ENCODE measurements around the gene LDLRAD2. TPM values are rescaled to one million over a fixed set of nuclear protein-coding genes. Genes with fewer than 3 reads are reported as not detected.
A peak's percentile ranks its signal among the peaks of the same experiment; 100 is the strongest.

The LDLRAD2 gene
- total RNA-seq, 4 donors from 2014 or later, result 0.60 TPM; not detected in 3

- WGBS, 2 donors, result 84 to 88% methylated on average over 18 to 21 of the region's 21 CpGs
- no peaks in the 10 kb centered on the region for H3K4me1 ChIP-seq
- TF ChIP-seq EP300 (IDR thresholded peaks at IDR 0.05) (no peak), POLR2A (IDR thresholded peaks at IDR 0.05) (no peak)
- TF ChIP-seq, protein P1, sequence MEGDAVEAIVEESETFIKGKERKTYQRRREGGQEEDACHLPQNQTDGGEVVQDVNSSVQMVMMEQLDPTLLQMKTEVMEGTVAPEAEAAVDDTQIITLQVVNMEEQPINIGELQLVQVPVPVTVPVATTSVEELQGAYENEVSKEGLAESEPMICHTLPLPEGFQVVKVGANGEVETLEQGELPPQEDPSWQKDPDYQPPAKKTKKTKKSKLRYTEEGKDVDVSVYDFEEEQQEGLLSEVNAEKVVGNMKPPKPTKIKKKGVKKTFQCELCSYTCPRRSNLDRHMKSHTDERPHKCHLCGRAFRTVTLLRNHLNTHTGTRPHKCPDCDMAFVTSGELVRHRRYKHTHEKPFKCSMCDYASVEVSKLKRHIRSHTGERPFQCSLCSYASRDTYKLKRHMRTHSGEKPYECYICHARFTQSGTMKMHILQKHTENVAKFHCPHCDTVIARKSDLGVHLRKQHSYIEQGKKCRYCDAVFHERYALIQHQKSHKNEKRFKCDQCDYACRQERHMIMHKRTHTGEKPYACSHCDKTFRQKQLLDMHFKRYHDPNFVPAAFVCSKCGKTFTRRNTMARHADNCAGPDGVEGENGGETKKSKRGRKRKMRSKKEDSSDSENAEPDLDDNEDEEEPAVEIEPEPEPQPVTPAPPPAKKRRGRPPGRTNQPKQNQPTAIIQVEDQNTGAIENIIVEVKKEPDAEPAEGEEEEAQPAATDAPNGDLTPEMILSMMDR (IDR thresholded peaks at IDR 0.05), result no peak
- no peak for DNase-seq (ENCODE audit: low spot score in 2 of 2)
- no peak overlapping the region for H3K27ac ChIP-seq
- H3K36me3 ChIP-seq, result peaks cover 5 to 100% (median 25%) of the 10 kb centered on the region in 3 donors
- H3K27me3 ChIP-seq, result no peaks in the 10 kb centered on the region
- H3K4me3 ChIP-seq, result no peak overlapping the region
- H3K9me3 ChIP-seq, result no peaks in the 10 kb centered on the region
These were observed 29.9 kb downstream of the LDLRAD2 start for GRCh38 chr1:21841852-21842466.

GRCh38 chr1:21842606-21843162 lies 30.6 kb downstream of the LDLRAD2 start:
- TF ChIP-seq, protein P1 (IDR thresholded peaks at IDR 0.05), result no peak
- no peak for TF ChIP-seq POLR2A (IDR thresholded peaks at IDR 0.05)
- Histone ChIP-seq H3K4me1 (no peaks in the 10 kb centered on the region), H3K36me3 (peaks cover 5 to 100% (median 29%) of the 10 kb centered on the region in 3 donors), H3K27me3 (no peaks in the 10 kb centered on the region), H3K4me3 (no peak overlapping the region), H3K27ac (peak overlapping the region in 2 of 4 donors; percentile 5 to 28), H3K9me3 (no peaks in the 10 kb centered on the region)
- WGBS, 2 donors, result 72 to 75% methylated on average over 14 to 15 of the region's 15 CpGs
- DNase-seq (ENCODE audit: low spot score in 2 of 2), result no peak

DNA sequence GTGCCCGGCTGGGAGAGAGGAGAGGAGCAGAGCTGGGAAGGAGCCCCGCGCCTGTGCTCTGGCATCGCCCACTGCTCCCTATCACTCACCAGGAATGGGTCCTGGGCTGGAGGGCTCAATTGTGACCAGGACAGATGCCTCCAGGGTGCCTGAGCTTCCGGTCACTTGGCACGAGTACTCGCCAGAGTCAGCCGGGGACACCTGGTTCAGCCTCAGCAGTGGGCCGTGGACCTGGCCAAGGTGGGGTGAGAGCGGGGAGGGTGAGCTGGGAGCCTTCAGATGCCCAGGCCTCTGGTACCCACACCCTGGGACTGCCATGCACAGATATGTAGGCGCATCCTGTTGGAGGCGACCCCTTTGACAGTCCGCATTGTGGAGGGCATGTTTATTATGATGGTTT lies 31.1 kb downstream of the LDLRAD2 start:
- peak overlapping the region in 2 of 4 donors; percentile 5 to 28 for H3K27ac ChIP-seq
- WGBS, 2 donors, result 86 to 95% methylated on average over 7 to 12 of the region's 13 CpGs
- DNase-seq (ENCODE audit: low spot score in 2 of 2), result no peak
- H3K9me3 ChIP-seq, result no peaks in the 10 kb centered on the region
- no peak for TF ChIP-seq EP300 (IDR thresholded peaks at IDR 0.05)
- TF ChIP-seq, protein P1 (IDR thresholded peaks at IDR 0.05), result no peak
- TF ChIP-seq POLR2A (IDR thresholded peaks at IDR 0.05), result no peak
- peaks cover 5 to 100% (median 29%) of the 10 kb centered on the region in 3 donors for H3K36me3 ChIP-seq
- H3K27me3 ChIP-seq, result no peaks in the 10 kb centered on the region
- no peak overlapping the region for H3K4me3 ChIP-seq
- H3K4me1 ChIP-seq, result no peaks in the 10 kb centered on the region

DNA sequence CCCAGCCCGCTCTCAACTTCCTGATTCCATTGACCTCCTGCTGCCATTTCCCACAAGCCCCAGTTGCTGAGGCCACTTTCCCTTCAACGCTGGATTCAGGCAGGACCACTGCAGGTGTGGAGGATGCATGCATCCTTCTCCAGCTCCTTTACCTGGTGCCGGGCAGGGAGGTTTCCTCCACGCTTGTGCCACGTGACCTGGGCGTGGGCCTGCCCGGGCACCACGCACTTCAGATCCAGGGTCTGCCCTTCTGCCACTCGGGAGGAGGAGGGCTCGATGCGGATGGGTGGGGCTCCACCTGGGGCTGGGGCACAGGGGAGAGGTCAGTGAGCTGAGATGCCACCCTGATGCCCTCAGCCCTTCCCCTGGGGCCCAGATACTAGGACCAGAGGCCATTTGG lies 31.9 kb downstream of the LDLRAD2 start:
- no peaks in the 10 kb centered on the region for H3K4me1 ChIP-seq
- no peaks in the 10 kb centered on the region for H3K27me3 ChIP-seq
- peaks cover 5 to 100% (median 26%) of the 10 kb centered on the region in 3 donors for H3K36me3 ChIP-seq
- no peak for DNase-seq (ENCODE audit: low spot score in 2 of 2)
- H3K9me3 ChIP-seq, result no peaks in the 10 kb centered on the region
- no peak overlapping the region for H3K4me3 ChIP-seq
- 84 to 86% methylated on average over 8 to 11 of the region's 11 CpGs for WGBS, 2 donors
- H3K27ac ChIP-seq, result no peak overlapping the region
- TF ChIP-seq, protein P1 (IDR thresholded peaks at IDR 0.05), result no peak
- TF ChIP-seq EP300 (IDR thresholded peaks at IDR 0.05), result no peak
- no peak for TF ChIP-seq POLR2A (IDR thresholded peaks at IDR 0.05)
